Panc1 (cell line): ENCODE results near the gene DOCK4. TPM values are rescaled to one million over a fixed set of nuclear protein-coding genes. Genes with fewer than 3 reads are reported as not detected.

Experiments
- ATAC-seq: fragments of 200-7000 bp; cut with Tn5 transposase; 2 replicates; pipeline ENCODE4 v1.9.1; 2020; ENCODE audit warnings: mild to moderate bottlenecking, moderate library complexity
- BruUV-seq: library from RNA; stranded (reverse); fragments of 400-500 nt; replicated peaks from 2 replicates; lab custom pipeline; 2021; lab: Mats Ljungman, UMichigan
- CTCF ChIA-PET: fragments of 300-600 bp; sonication (Branson Sonifier 250); formaldehyde crosslinking; loops from one replicate; lab custom pipeline; 2022; ENCODE audit warnings: antibody characterized with exemption; lab: Charles Lee
- POLR2A ChIA-PET: fragments of 300-600 bp; sonication (Branson Sonifier 250); formaldehyde crosslinking; loops from one replicate; lab custom pipeline; 2022; ENCODE audit warnings: antibody characterized with exemption; lab: Charles Lee
- DNase-seq: peaks from one replicate; pipeline ENCODE4 v3.0.0-alpha.2; 2010; ENCODE audit warnings: low read depth, low spot score
- H3K27ac ChIP-seq: 2 replicates; pipeline ENCODE4 v1.5.1; 2011; ENCODE audit warnings: mild to moderate bottlenecking, low read length, inconsistent platforms
- H3K27me3 ChIP-seq: fragments of 200-500 bp; sonication (Bioruptor generic); 2 replicates; pipeline ENCODE4 v1.6.0; 2014; ENCODE audit warnings: low read length, inconsistent platforms; ENCODE audit not compliant: control insufficient read depth, insufficient read depth
- H3K36me3 ChIP-seq: fragments of 200-500 bp; sonication (Bioruptor generic); 2 replicates; pipeline ENCODE4 v1.5.1; 2014; ENCODE audit warnings: inconsistent platforms, mild to moderate bottlenecking, low read length, moderate library complexity; ENCODE audit not compliant: control insufficient read depth, insufficient read depth
- H3K4me1 ChIP-seq: 2 replicates; pipeline ENCODE4 v1.5.1; 2011; ENCODE audit warnings: inconsistent platforms, mild to moderate bottlenecking, low read length, moderate library complexity; ENCODE audit not compliant: control insufficient read depth, insufficient read depth
- H3K4me3 ChIP-seq, 2 experiments: 2 replicates each; pipeline ENCODE4 v1.5.1; 2011 to 2012; ENCODE audit warnings: low read depth in 2 of 2, low read length in 2 of 2, mild to moderate bottlenecking in 2 of 2, inconsistent platforms in 1 of 2, moderate library complexity in 1 of 2
- H3K9me3 ChIP-seq: fragments of 200-500 bp; sonication (Bioruptor generic); 2 replicates; pipeline ENCODE4 v1.5.1; 2014; ENCODE audit warnings: low read depth, mild to moderate bottlenecking, inconsistent platforms, low read length, moderate library complexity; ENCODE audit not compliant: control insufficient read depth, insufficient read depth
- CTCF ChIP-seq: fragments of 450-650 bp; IDR thresholded peaks from 2 replicates; pipeline ENCODE4 v1.5.1; 2017; ENCODE audit warnings: mild to moderate bottlenecking
- POLR2AphosphoS5 ChIP-seq: IDR thresholded peaks from 2 replicates; pipeline ENCODE4 v1.6.1; 2012; ENCODE audit warnings: mild to moderate bottlenecking, low read depth, low read length, moderate library complexity
- REST ChIP-seq, 2 experiments: IDR thresholded peaks; 2 replicates each; pipeline ENCODE4 v1.6.1; 2011 to 2012; ENCODE audit warnings: low read depth in 2 of 2, control low read depth in 1 of 2, low read length in 1 of 2, mild to moderate bottlenecking in 1 of 2, moderate library complexity in 1 of 2; ENCODE audit not compliant: insufficient read depth in 1 of 2
- SIN3A ChIP-seq: IDR thresholded peaks from 2 replicates; pipeline ENCODE4 v1.6.1; 2012; ENCODE audit warnings: low read depth, mild to moderate bottlenecking, low read length, moderate library complexity, borderline replicate concordance; ENCODE audit not compliant: insufficient read depth
- TCF7L2 ChIP-seq: IDR thresholded peaks from 2 replicates; pipeline ENCODE4 v1.6.1; 2011; ENCODE audit warnings: mild to moderate bottlenecking, low read depth, low read length, inconsistent platforms
- in situ Hi-C: cut with HindIII; loops from 2 replicates; pipeline ENCODE4 v1.10.0; 2016; ENCODE audit warnings: low sequenced_read_pairs, low pct_unique_long_range_greater_than_20kb
- intact Hi-C: fragments of 100-400 bp; cut with micrococcal nuclease; formaldehyde crosslinking; loops from one replicate; pipeline ENCODE4 v1.10.0; 2022; ENCODE audit not compliant: unreplicated experiment
- total RNA-seq: library from RNA; stranded (reverse); gene quantifications from one replicate; pipeline ENCODE4 v1.2.1, GENCODE V29; 2021; ENCODE audit not compliant: unreplicated experiment

The DOCK4 gene
- total RNA-seq, 1 experiment from 2014 or later, result 10.8 TPM

- no peaks in the 10 kb centered on the region for H3K27me3 ChIP-seq
- no peak overlapping the region for H3K27ac ChIP-seq
- H3K36me3 ChIP-seq, result no peaks in the 10 kb centered on the region; the same call in 1 of the 2 replicates
- H3K4me1 ChIP-seq, result peaks cover 13% of the 10 kb centered on the region
- in situ Hi-C loops, result no loop called here
- BruUV-seq, result TSS peak; percentile 47
- ChIA-PET CTCF (no interaction called here), POLR2A (interaction anchor here (0.5 kb wide), 1 partner anchor 198 kb away, joined by 3 read pairs; no protein-coding TSS in a partner anchor)
- DNase-seq, result no peak
- TF ChIP-seq SIN3A (no peak), POLR2AphosphoS5 (no peak), REST (IDR thresholded peaks at IDR 0.05; ENCODE audit: insufficient read depth in 1 of 2, low read depth in 2 of 2, low read length in 1 of 2) (no peak), CTCF (no peak), TCF7L2 (no peak)
- H3K9me3 ChIP-seq, result no peaks in the 10 kb centered on the region
- no peak for ATAC-seq
- peak overlapping the region in 1 of 2 experiments; percentile 95; a peak in 1 of 4 replicates for H3K4me3 ChIP-seq
- intact Hi-C loops, result loop anchor here (10.0 kb wide), 1 partner anchor 181 kb away; no protein-coding TSS in a partner anchor
Measured at GRCh38 chr7:112203365-112203739, 2.8 kb downstream of the DOCK4 start.

- Histone ChIP-seq H3K4me3 (no peak overlapping the region; a peak in 1 of 4 replicates), H3K27ac (no peak overlapping the region), H3K4me1 (peaks cover 13% of the 10 kb centered on the region), H3K36me3 (no peaks in the 10 kb centered on the region; the same call in 1 of the 2 replicates), H3K27me3 (no peaks in the 10 kb centered on the region), H3K9me3 (no peaks in the 10 kb centered on the region)
- ChIA-PET POLR2A (interaction anchor here (0.5 to 0.7 kb wide), 2 partner anchors 9 to 197 kb away, joined by 3 to 4 read pairs; no protein-coding TSS in a partner anchor), CTCF (no interaction called here)
- DNase-seq, result no peak
- BruUV-seq, result no TSS peak
- intact Hi-C loops (loop anchor here (10.0 kb wide), 1 partner anchor 182 kb away; no protein-coding TSS in a partner anchor), in situ Hi-C loops (no loop called here)
- ATAC-seq, result no peak
- TF ChIP-seq TCF7L2 (no peak), CTCF (no peak), POLR2AphosphoS5 (no peak), REST (IDR thresholded peaks at IDR 0.05; ENCODE audit: insufficient read depth in 1 of 2, low read depth in 2 of 2, low read length in 1 of 2) (no peak), SIN3A (no peak)
Measured at GRCh38 chr7:112202816-112203215, 3.4 kb downstream of the DOCK4 start.
